ENCODE results near the gene TMSB4Y.

Gene TMSB4Y

GRCh38 chrY:13703568-13703968 lies at the start of gene TMSB4Y:
Gene TMSB4Y, plus strand, starts transcription at chrY:13703899.
- DNase-seq (ENCODE audit: low spot score) = no peak

- DNase-seq (ENCODE audit: low spot score) = no peak
Measured at GRCh38 chrY:13664162-13664561, 39.5 kb upstream of the TMSB4Y start.

- no peak for DNase-seq (ENCODE audit: low spot score)
Measured at GRCh38 chrY:13671122-13671521, 32.6 kb upstream of the TMSB4Y start.

- DNase-seq (ENCODE audit: low spot score) = no peak
Measured at GRCh38 chrY:13702276-13702675, 1.4 kb upstream of the TMSB4Y start.

GRCh38 chrY:13704121-13704930 lies 627 bp downstream of the TMSB4Y start:
- DNase-seq (ENCODE audit: low spot score) = no peak

GRCh38 chrY:13705197-13705596 lies 1.5 kb downstream of the TMSB4Y start:
- no peak for DNase-seq (ENCODE audit: low spot score)

GRCh38 chrY:13708038-13708437 lies 4.3 kb downstream of the TMSB4Y start:
- no peak for DNase-seq (ENCODE audit: low spot score)

GRCh38 chrY:13718996-13719395 lies 15.3 kb downstream of the TMSB4Y start:
- DNase-seq (ENCODE audit: low spot score) = no peak

GRCh38 chrY:13729517-13729916 lies 25.8 kb downstream of the TMSB4Y start:
- DNase-seq (ENCODE audit: low spot score) = no peak

GRCh38 chrY:13738618-13739017 lies 34.9 kb downstream of the TMSB4Y start:
- no peak for DNase-seq (ENCODE audit: low spot score)

- DNase-seq (ENCODE audit: low spot score) = no peak
Measured at GRCh38 chrY:13751289-13752071, 47.8 kb downstream of the TMSB4Y start.

- no peak for DNase-seq (ENCODE audit: low spot score)
Measured at GRCh38 chrY:13754661-13755060, 51.0 kb downstream of the TMSB4Y start.
